ENCODE data around the gene POU1F1. TPM values are rescaled to one million over a fixed set of nuclear protein-coding genes. Genes with fewer than 3 reads are reported as not detected.

Gene POU1F1
- total RNA-seq, 1 experiment from 2014 or later = not detected

DNA sequence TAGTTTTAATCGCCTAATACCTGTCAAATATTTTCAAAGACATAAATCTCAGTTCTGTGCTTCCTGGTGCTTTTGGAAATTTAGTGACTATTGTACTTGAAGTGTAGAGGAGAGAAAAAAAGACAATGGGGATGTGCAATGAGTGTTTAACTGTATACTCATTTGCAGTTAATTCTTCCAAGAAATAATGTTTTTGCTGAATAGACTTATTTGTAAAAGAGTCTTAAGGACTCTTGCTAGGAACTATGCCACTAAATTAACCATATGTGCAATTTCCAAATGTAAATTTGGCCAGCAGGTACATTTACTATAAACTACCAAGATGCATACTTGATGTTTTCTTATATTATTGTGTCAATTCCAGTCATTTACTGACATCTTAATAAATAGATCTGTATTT is 47.3 kb downstream of the POU1F1 start:
- peaks cover 34% of the 10 kb centered on the region for H4K20me1 ChIP-seq (ENCODE audit: low read length)
- H3K27me3 ChIP-seq (ENCODE audit: low read length) = no peaks in the 10 kb centered on the region
- peaks cover 23% of the 10 kb centered on the region for H3K36me3 ChIP-seq (ENCODE audit: low read depth, low read length)
- peak overlapping the region; percentile 95; the same call in 1 of the 2 replicates for H3K9ac ChIP-seq (ENCODE audit: low read length)
- H2AFZ ChIP-seq (ENCODE audit: low read length) = no peak overlapping the region
- TF ChIP-seq EZH2 (IDR thresholded peaks at IDR 0.05; ENCODE audit: low read length, unreplicated experiment) = no peak
- no TSS peak for BruUV-seq (replicated peaks)
- H3K9me3 ChIP-seq (ENCODE audit: low read length) = no peaks in the 10 kb centered on the region
- peak overlapping the region; percentile 89 for H3K4me2 ChIP-seq (ENCODE audit: low read length)
- POLR2A ChIA-PET (ENCODE audit: unreplicated experiment) = no interaction called here
- H3F3A ChIP-seq (ENCODE audit: low read length, unreplicated experiment) = no peaks in the 10 kb centered on the region
- H3K27ac ChIP-seq (ENCODE audit: low read length) = no peak overlapping the region
- intact Hi-C loops (cut with micrococcal nuclease) = no loop called here
- H3K9me2 ChIP-seq (replicated peaks; ENCODE audit: low read length) = no peaks in the 10 kb centered on the region
- ATAC-seq (no peak), DNase-seq (no peak)
- H3K79me2 ChIP-seq (ENCODE audit: low read length) = peaks cover 78% of the 10 kb centered on the region
- peaks cover 25% of the 10 kb centered on the region; the same call in 1 of the 2 replicates for H3K4me1 ChIP-seq (ENCODE audit: insufficient read depth, low read length)
- peak overlapping the region; percentile 87 for H3K4me3 ChIP-seq (ENCODE audit: low read length)
- CTCF ChIA-PET = no interaction called here

DNA sequence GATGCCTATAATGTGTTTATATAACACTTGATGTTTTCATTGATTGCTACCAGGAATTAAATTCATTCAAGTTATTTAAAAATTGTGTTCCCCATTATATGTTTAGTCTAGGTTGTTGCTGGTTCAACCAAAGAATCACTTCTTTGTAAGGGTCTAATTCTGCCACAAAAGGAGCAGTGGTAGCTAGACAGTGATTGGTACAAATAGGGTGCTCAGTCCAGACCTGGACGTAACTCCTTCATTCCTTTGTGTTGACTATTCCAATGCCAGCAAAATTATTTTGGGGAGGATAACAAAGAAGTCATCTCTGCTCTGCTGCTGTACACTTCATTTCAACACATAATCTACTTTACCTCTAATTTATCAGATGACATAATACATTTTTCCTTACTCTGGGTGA is 48.1 kb downstream of the POU1F1 start:
- Histone ChIP-seq H4K20me1 (ENCODE audit: low read length) (peaks cover 34% of the 10 kb centered on the region), H3K79me2 (ENCODE audit: low read length) (peaks cover 70% of the 10 kb centered on the region), H3K27me3 (ENCODE audit: low read length) (no peaks in the 10 kb centered on the region), H3K4me1 (ENCODE audit: insufficient read depth, low read length) (peaks cover 25% of the 10 kb centered on the region; the same call in 1 of the 2 replicates), H3K9ac (ENCODE audit: low read length) (peak overlapping the region; percentile 95), H3K4me2 (ENCODE audit: low read length) (peak overlapping the region; percentile 89), H2AFZ (ENCODE audit: low read length) (no peak overlapping the region), H3K27ac (ENCODE audit: low read length) (peak overlapping the region; percentile 90), H3K36me3 (ENCODE audit: low read depth, low read length) (peaks cover 17% of the 10 kb centered on the region), H3K9me2 (replicated peaks; ENCODE audit: low read length) (no peaks in the 10 kb centered on the region), H3F3A (ENCODE audit: low read length, unreplicated experiment) (no peaks in the 10 kb centered on the region), H3K4me3 (ENCODE audit: low read length) (peak overlapping the region; percentile 87), H3K9me3 (ENCODE audit: low read length) (no peaks in the 10 kb centered on the region)
- ChIA-PET CTCF (interaction anchor here (0.6 kb wide), 1 partner anchor 144 kb away, joined by 6 read pairs; no protein-coding TSS in a partner anchor), POLR2A (ENCODE audit: unreplicated experiment) (interaction anchor here (0.6 kb wide), 1 partner anchor 31 kb away, joined by 6 read pairs; no protein-coding TSS in a partner anchor)
- DNase-seq (peak; percentile 68), ATAC-seq (peak; percentile 37)
- TSS peak; percentile 36 for BruUV-seq (replicated peaks)
- intact Hi-C loops (cut with micrococcal nuclease) = no loop called here
- TF ChIP-seq EZH2phosphoT487 (IDR thresholded peaks at IDR 0.05; ENCODE audit: borderline replicate concordance, low read length) (no peak), CTCF (conservative IDR thresholded peaks at IDR 0.05; ENCODE audit: low read depth, low read length) (no peak), EZH2 (IDR thresholded peaks at IDR 0.05; ENCODE audit: low read length, unreplicated experiment) (no peak)

DNA sequence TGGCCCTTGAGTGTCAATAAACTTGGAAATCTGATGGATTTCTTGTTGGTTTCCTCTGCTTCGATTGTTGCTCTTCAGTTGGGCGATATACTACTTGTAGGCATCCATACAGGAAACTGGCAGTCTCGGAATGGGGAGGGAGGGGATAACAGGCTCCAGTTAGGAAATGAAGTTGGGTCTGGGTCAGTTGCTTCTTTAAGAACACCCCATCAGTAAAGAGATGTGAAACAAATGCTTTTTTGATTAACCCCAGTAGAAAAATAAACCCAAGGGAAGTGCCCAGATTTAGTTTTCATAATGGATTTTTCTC is 48.6 kb downstream of the POU1F1 start:
- BruUV-seq (replicated peaks) = no TSS peak
- intact Hi-C loops (cut with micrococcal nuclease) = loop anchor here (1.0 kb wide), 3 partner anchors 21 to 106 kb away; no protein-coding TSS in a partner anchor
- ATAC-seq = peak; percentile 6
- Histone ChIP-seq H3K4me1 (ENCODE audit: insufficient read depth, low read length) (peaks cover 25% of the 10 kb centered on the region; the same call in 1 of the 2 replicates), H3F3A (ENCODE audit: low read length, unreplicated experiment) (no peaks in the 10 kb centered on the region), H3K4me3 (ENCODE audit: low read length) (peak overlapping the region; percentile 87), H3K27ac (ENCODE audit: low read length) (peak overlapping the region; percentile 90), H3K27me3 (ENCODE audit: low read length) (no peaks in the 10 kb centered on the region), H3K36me3 (ENCODE audit: low read depth, low read length) (peaks cover 16% of the 10 kb centered on the region), H3K79me2 (ENCODE audit: low read length) (peaks cover 64% of the 10 kb centered on the region), H2AFZ (ENCODE audit: low read length) (peak overlapping the region; percentile 91), H3K9me3 (ENCODE audit: low read length) (no peaks in the 10 kb centered on the region), H3K4me2 (ENCODE audit: low read length) (peak overlapping the region; percentile 89), H4K20me1 (ENCODE audit: low read length) (peaks cover 34% of the 10 kb centered on the region), H3K9me2 (replicated peaks; ENCODE audit: low read length) (no peaks in the 10 kb centered on the region), H3K9ac (ENCODE audit: low read length) (peak overlapping the region; percentile 95)
- CTCF ChIA-PET = no interaction called here
- DNase-seq = no peak
- TF ChIP-seq EZH2phosphoT487 (IDR thresholded peaks at IDR 0.05; ENCODE audit: borderline replicate concordance, low read length) (no peak), EZH2 (IDR thresholded peaks at IDR 0.05; ENCODE audit: low read length, unreplicated experiment) (no peak), CTCF (conservative IDR thresholded peaks at IDR 0.05; ENCODE audit: low read depth, low read length) (no peak)
- POLR2A ChIA-PET (ENCODE audit: unreplicated experiment) = interaction anchor here (0.6 kb wide), 1 partner anchor 32 kb away, joined by 6 read pairs; no protein-coding TSS in a partner anchor

All from PC-3 (cell line).